NCI-H1436 treated with DMSO at 0.1 percent for 48 hours (cell line): Measurements from ENCODE around the gene BUD13.

Source experiments
- DNase-seq: peaks from one replicate; lab custom pipeline; 2025; lab: John Stamatoyannopoulos, UW

Gene BUD13

DNA sequence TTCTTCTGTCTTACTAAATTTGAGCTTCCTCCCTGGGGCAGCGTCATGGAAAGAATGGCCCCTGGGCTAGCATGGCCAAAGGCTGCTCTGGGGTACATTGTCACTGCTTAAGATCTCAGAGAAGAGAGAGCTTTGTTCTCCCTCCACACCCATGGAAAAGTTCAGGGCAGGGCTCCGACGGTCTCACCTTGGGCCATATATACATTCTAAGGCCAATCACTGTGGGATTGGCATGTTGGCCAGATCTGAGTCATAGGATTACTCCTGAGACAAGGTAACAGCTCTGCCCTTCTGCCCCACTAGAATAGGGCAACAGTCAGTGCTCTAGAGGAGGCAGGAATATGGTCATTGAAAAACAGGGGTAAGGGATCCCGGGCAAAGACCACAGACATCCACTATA, 56.2 kb downstream of the BUD13 start:
- no peak for DNase-seq

DNA sequence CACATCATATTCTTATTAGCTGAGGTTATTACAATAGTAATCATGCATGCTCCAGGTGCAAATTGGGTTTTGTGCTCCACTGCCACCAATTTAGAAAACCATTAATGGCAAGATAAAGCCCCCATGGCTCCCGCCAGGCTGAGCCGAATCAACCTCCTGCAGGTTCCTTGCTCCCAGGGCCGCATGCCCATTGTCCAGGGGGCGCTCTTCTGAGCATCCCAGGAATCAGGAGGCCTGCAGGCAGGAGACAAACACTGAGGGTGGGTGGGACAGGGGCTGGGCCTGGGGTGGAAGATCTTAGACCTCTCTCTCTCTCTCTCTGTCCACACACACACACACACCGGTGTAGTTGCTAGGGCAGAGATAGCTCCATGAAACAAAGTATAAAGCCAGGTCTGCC, 57.4 kb downstream of the BUD13 start:
- no peak for DNase-seq

DNA sequence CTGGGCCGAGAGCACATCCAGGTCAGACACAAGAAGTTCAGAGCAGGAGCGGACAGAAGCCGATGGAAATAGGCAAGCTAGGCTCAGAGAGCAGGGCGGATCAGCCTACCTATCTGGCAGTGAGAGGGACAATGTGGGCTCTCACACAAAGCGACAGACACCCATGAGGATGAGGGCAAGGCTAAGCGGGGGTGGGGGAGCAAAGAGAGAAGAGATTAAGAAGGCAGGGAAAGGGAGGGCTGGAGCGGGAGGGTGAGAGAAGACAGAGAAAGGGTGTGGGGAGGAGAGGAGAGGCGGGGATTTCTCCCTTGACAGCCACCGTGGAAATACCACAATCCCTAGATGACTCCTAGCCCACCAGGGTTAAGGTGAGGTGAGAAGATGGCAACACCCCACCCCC, 57.9 kb downstream of the BUD13 start:
- DNase-seq: no peak

DNA sequence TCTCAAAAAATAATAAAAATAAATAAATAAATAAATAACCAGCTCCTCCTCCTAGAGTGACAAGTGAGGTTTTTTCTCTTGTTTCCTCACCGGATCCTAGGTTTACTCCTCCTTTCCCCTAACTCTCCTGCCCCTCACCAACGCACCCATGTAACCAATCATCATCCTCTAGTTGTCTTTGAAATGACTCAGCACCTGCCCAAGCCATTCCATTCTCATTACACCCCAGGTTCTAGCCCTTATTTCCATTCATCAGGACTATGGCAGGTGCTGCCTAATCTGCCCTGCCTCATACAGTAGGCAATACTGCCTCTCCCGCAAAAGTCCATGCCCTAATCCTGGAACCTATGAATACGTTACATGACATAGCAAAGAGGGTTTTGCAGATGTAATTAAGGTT, 60.4 kb downstream of the BUD13 start:
- no peak for DNase-seq

DNA sequence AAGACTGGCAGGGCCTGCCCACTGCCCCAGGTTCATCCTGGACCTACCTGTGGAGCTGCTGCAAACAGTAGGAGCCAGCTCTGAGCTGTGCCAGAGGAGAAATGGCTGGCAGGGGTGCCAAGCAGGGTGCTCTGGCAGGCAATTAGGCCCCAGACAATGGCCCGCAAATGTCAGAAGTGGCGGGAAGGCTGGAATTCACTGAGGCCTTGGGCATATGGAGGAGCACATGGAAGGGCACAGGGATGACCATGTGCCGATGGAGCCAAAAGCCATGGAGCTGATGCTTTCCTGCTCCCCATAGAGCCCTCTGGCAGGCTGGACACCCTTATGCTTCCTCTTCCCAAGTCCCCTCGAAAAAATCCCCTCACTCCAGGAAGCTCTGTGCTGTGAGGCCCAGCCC, 62.0 kb downstream of the BUD13 start:
- DNase-seq: no peak

DNA sequence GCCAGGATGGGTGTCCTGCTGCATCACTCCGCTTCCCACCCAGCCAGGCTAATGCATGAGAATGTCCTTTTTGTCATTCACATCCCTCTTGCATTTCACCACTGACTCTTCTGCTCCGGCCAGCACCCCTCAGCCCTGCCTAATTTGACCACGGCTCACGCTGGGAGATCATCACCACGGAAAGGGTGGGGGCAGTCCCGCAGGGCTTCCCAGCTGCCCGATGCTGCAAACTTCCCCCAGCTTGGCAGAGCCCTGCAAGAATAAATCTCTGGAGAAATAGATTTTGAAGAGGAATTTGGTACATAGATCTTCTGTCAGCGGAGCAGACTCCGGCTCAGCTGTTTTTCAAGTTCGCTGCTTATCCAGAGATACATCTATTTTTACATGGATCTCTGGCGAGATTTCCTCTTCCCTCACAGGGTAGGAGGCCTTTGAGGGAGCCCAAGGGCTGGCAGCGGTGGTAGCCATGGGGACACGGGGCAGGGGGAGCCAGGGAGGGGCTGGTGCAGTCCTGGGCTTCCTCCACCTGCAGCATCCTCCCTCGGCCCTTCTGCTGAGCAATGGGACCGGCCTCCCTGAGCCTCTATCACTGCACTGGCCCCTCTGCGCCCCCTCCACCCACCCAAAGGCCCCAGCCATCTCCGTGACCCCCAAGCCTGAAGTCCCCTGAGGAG, 62.6 kb downstream of the BUD13 start:
- DNase-seq: no peak

DNA sequence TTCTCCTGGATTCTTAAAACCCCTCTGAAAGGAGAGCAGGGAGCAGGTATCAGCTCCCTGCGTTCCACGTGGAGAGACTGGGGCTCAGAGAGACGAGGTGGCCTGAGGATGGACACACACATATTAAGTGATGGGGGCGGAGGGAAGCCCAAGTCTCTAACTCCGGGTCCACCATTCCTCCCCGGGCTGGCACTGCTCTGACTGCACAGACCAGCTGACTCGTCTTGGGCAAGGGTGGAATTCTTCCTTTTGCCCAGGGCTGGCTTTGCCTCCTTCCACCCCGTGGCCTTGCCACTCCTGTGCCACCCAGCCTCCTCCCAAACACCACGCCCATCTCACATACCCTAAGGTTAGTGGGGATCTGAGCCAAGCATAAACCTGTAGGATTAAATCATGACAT, 65.0 kb downstream of the BUD13 start:
- DNase-seq: no peak

DNA sequence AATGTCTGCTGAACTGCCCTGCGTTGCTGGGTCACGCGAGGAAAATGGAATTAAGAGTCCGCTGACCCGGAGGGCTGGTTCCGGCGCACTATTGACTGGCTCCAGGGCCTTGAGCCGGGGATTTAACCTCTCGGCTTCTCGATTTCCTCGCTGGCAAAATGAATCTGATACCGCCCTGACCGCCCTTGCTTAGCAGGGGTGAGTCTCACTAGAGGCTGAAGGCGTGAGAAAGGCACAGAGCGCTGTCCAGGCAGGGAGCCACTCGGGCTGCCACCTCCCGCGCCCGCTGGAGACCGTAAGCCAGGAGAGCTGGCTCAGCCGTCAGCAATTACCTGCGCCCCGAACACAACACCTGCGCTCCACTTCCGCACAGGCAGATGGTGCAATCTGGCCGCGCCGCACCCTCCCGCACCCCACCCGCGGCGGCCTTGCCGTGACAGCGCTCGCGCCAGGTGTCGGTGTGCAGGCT, 65.6 kb downstream of the BUD13 start:
- no peak for DNase-seq

DNA sequence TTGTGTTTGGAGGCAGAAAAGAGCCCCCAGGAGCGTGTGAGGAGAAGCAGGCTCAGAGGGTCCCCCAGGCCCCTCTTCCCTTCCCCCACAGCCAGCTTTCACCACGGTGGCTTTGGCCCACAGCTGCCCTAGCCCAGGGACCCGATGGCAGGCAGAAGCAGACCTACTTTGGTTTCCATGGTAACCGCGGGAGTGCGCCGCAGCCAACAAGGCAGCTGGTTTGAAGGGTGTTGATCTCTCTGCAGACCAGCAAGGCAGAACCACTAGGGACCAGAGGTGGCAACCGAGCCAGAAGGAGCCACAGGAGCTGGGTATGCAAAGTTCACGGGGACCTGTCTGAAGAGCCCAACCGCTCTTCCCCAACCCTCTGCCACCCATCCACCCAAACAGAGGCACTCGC, 69.4 kb downstream of the BUD13 start:
- DNase-seq: peak; percentile 40

DNA sequence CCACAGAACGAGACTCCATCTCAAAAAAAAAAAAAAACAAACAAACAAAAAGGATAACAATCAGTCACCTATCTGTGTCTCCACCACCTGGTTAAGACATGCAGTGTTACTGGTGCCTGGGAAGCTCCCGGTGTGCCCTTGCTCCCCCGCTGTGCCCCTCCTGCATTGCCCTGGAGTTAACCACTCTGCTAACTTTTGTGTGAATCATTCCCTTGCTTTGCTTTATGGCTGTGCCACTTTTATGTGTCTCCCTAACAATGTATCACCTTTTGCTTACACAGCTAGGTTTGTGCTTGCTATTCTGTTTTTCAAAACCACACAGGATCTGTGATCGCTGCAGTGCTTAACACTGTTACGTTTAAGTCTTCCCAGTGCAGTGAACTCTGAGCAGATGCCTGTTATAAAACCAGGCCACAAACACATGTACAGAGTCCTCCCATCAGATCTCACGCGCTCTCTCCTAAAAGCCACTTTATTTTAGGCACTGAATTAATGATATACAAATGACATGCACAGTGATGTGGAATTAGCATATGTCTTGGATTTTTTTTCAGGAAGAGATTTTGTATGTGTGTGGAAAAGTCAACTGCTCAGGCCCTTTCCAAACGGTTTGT, 69.9 kb downstream of the BUD13 start:
- DNase-seq: no peak

DNA sequence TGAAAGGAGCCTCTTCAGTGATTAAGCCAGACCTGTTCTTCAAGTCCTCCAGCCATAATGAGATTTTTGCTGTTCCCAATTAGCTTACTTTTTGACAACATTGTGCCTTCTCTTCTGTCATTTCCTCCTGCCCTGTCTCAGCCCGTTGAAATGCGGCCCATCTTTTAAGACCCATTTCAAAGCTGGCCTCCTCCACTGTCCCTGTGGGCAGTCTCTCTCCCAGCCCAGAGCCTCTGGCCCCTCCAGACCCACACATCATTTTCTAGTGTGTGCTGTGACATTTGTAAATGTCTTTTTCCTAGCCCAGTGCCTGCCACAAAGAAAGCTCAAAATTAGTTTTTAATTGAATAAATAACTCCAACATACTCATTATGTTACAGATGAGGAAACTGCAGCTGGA, 70.9 kb downstream of the BUD13 start:
- DNase-seq: no peak

DNA sequence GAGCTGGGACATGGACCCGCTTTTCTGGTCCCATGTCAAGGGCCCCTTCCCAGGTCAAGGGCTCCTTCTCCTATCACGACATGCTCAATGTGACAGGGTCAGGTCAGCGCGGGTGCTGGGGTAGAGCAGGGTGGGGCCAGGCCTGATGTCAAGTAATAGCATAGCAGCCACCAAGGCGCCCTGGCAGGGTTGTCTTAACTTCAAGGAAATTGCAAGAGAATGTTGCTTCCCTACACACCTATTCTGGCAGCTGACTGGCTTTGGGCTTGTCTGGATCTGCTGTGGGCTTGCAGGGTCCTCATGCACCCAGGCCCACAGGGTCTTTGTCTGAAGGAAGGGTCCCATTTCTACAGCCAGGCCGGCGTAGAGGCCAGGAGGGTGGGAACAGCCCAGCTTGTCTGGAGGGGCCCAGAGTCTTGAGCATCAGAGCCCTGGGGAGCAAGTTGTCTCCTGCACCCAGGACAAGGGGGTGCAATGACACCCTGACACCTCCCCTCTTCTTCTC, 71.4 kb downstream of the BUD13 start:
- no peak for DNase-seq

DNA sequence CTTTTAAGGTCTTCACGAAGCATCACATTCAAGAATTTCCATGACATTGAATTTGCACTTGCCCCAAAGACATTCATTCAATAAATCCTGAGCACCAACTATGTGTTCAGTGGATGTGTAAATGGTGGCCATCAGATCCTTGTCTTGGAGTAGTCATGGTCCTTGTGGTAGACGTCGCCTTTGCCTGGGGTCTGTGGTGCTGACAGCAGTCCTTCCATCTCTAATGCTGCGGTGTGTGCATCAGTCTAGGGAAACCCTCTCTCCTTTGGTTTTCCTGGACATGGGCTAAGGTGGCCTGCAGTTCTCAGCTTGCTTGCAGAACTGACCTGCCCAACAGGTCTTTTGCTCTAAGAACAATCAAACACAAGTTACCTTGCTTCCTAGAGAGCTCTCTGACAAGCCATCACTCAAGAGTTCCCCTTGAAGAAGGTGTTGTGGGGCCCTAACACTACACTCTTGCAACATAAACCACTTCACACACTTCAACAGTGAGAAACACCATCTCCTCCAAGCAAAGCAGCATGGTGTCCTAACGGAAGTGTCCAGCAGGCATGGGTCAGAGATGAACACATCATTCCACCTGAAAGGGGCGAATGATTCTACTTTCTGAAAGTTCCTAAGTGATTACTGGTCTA, 72.1 kb downstream of the BUD13 start:
- DNase-seq: no peak
